GM12878 (cell line): Measurements from ENCODE around the gene WIPF1.

Experiments used
- ATF7 ChIP-seq: fragments of 450-650 bp; IDR thresholded peaks from 2 replicates; pipeline ENCODE4 v1.6.1; 2016; ENCODE audit warnings: low read depth, mild to moderate bottlenecking
- BACH1 ChIP-seq: fragments of 450-650 bp; IDR thresholded peaks from 2 replicates; pipeline ENCODE4 v1.6.1; 2017; ENCODE audit warnings: mild to moderate bottlenecking, borderline replicate concordance
- BRCA1 ChIP-seq: IDR thresholded peaks from 2 replicates; pipeline ENCODE4 v1.6.1; 2011; ENCODE audit warnings: low read depth, low read length, improper control_type of control experiment
- CTCF ChIP-seq, 3 experiments: IDR thresholded peaks in 2 of 3; conservative IDR thresholded peaks in 1 of 3; 2 replicates each; pipeline ENCODE4 v1.5.1; 2011; ENCODE audit warnings: low read depth in 3 of 3, low read length in 3 of 3, mild to moderate bottlenecking in 3 of 3, control low read depth in 2 of 3, moderate library complexity in 2 of 3, inconsistent platforms in 1 of 3, mixed read lengths in 1 of 3; ENCODE audit not compliant: control insufficient read depth in 2 of 3, insufficient read depth in 1 of 3; ENCODE audit errors: extremely low read depth in 1 of 3
- E2F4 ChIP-seq: IDR thresholded peaks from 2 replicates; pipeline ENCODE4 v1.6.1; 2012; ENCODE audit warnings: low read depth, low read length, improper control_type of control experiment
- EED ChIP-seq: sonication (generic); IDR thresholded peaks from 2 replicates; pipeline ENCODE4 v1.6.1; 2016; ENCODE audit warnings: antibody characterized with exemption, low read depth
- NR2C2 ChIP-seq: IDR thresholded peaks from 2 replicates; pipeline ENCODE4 v1.6.1; 2011; ENCODE audit warnings: borderline replicate concordance, low read depth; ENCODE audit not compliant: control insufficient read depth, insufficient read length
- NRF1 ChIP-seq: conservative IDR thresholded peaks from 2 replicates; pipeline ENCODE4 v1.6.1; 2011; ENCODE audit warnings: mild to moderate bottlenecking, low read depth, low read length, improper control_type of control experiment
- POLR2AphosphoS2 ChIP-seq: IDR thresholded peaks from 2 replicates; pipeline ENCODE4 v1.6.1; 2011; ENCODE audit warnings: low read depth, mild to moderate bottlenecking, low read length, improper control_type of control experiment, moderate library complexity
- POLR2AphosphoS5 ChIP-seq: IDR thresholded peaks from 2 replicates; pipeline ENCODE4 v1.6.1; 2011; ENCODE audit warnings: mild to moderate bottlenecking, low read length, inconsistent platforms
- RFX5 ChIP-seq: IDR thresholded peaks from 2 replicates; pipeline ENCODE4 v1.6.1; 2011; ENCODE audit warnings: low read depth, low read length, improper control_type of control experiment

GRCh38 chr2:174613531-174613930 is 15.9 kb upstream of the WIPF1 start:
- TF ChIP-seq POLR2AphosphoS2 (no peak), BRCA1 (no peak), CTCF (IDR thresholded peaks at IDR 0.05 in 2 of 3, conservative IDR thresholded peaks at IDR 0.05 in 1 of 3; ENCODE audit: control insufficient read depth in 2 of 3, extremely low read depth in 1 of 3, insufficient read depth in 1 of 3, low read depth in 3 of 3, low read length in 3 of 3) (no peak), POLR2AphosphoS5 (no peak), ATF7 (no peak), NRF1 (no peak), EED (no peak), E2F4 (no peak), NR2C2 (no peak), BACH1 (no peak), RFX5 (no peak)
